ENCODE results near the gene SLC18A2.
A peak's percentile ranks its signal among the peaks of the same experiment; 100 is the strongest.
"Not testable (repeated sequence)": the region's sequence is repeated elsewhere in the genome, so short reads cannot be mapped to it uniquely, and the experiment has no call there.

SLC18A2 gene

GRCh38 chr10:117224881-117225280 lies 16.0 kb upstream of the SLC18A2 start:
- no peak for DNase-seq (ENCODE audit: low spot score)
- Histone ChIP-seq H2BK5ac (ENCODE audit: low read length) (no peak overlapping the region), H4K91ac (ENCODE audit: low read depth, low read length, poor library complexity) (no peak overlapping the region), H2BK120ac (ENCODE audit: low read depth, low read length) (no peak overlapping the region), H3K79me1 (ENCODE audit: low read depth, low read length) (no peaks in the 10 kb centered on the region), H3K4ac (ENCODE audit: low read length) (no peak overlapping the region), H2BK15ac (ENCODE audit: low read length) (no peak overlapping the region), H3K27ac (replicated peaks; ENCODE audit: low read length) (no peak overlapping the region), H3K27me3 (ENCODE audit: control insufficient read depth in 3 of 3, insufficient read depth in 3 of 3, low read depth in 1 of 3, low read length in 3 of 3) (no peaks in the 10 kb centered on the region), H3K9me3 (replicated peaks in 1 of 2; ENCODE audit: control insufficient read depth in 2 of 2, insufficient read depth in 1 of 2, low read depth in 1 of 2, low read length in 2 of 2) (peaks cover 0 to 2% of the 10 kb centered on the region in 2 donors), H3K36me3 (replicated peaks in 1 of 2; ENCODE audit: control insufficient read depth in 2 of 2, insufficient read depth in 2 of 2, low read length in 2 of 2) (no peaks in the 10 kb centered on the region), H2AFZ (ENCODE audit: low read length) (no peak overlapping the region), H2BK12ac (ENCODE audit: low read length) (no peak overlapping the region), H3K4me3 (ENCODE audit: low read length in 2 of 2) (no peak overlapping the region), H3K18ac (ENCODE audit: low read length) (peak overlapping the region; percentile 67), H3K4me2 (ENCODE audit: insufficient read depth, low read length, poor library complexity, severe bottlenecking) (no peak overlapping the region), H3K23ac (ENCODE audit: low read depth, low read length, poor library complexity) (no peak overlapping the region), H3K14ac (ENCODE audit: low read length) (no peak overlapping the region), H4K8ac (ENCODE audit: low read depth, low read length) (no peak overlapping the region), H2AK5ac (ENCODE audit: low read depth, low read length) (peak overlapping the region; percentile 71), H3K4me1 (ENCODE audit: control insufficient read depth in 2 of 2, insufficient read depth in 1 of 2, low read depth in 1 of 2, low read length in 2 of 2) (peaks cover 8% of the 10 kb centered on the region in 2 donors), H3K9ac (ENCODE audit: low read depth, low read length, poor library complexity) (no peak overlapping the region)
- WGBS, 2 donors (ENCODE audit: extremely low coverage in 2 of 2, insufficient read length in 2 of 2, insufficient replicate concordance in 1 of 2): no CpG with 5 or more reads among the region's 3 CpGs

- Histone ChIP-seq H3K4me2 (ENCODE audit: insufficient read depth, low read length, poor library complexity, severe bottlenecking) (no peak overlapping the region), H3K79me1 (ENCODE audit: low read depth, low read length) (no peaks in the 10 kb centered on the region), H3K9ac (ENCODE audit: low read depth, low read length, poor library complexity) (no peak overlapping the region), H3K4ac (ENCODE audit: low read length) (no peak overlapping the region), H3K4me3 (ENCODE audit: low read length in 2 of 2) (no peak overlapping the region), H3K23ac (ENCODE audit: low read depth, low read length, poor library complexity) (no peak overlapping the region), H3K14ac (ENCODE audit: low read length) (no peak overlapping the region), H2AFZ (ENCODE audit: low read length) (no peak overlapping the region), H2BK5ac (ENCODE audit: low read length) (no peak overlapping the region), H4K8ac (ENCODE audit: low read depth, low read length) (no peak overlapping the region), H2BK15ac (ENCODE audit: low read length) (no peak overlapping the region), H3K27ac (replicated peaks; ENCODE audit: low read length) (no peak overlapping the region), H3K36me3 (replicated peaks in 1 of 2; ENCODE audit: control insufficient read depth in 2 of 2, insufficient read depth in 2 of 2, low read length in 2 of 2) (no peaks in the 10 kb centered on the region), H3K4me1 (ENCODE audit: control insufficient read depth in 2 of 2, insufficient read depth in 1 of 2, low read depth in 1 of 2, low read length in 2 of 2) (peaks cover 1 to 4% of the 10 kb centered on the region in 2 donors), H3K27me3 (ENCODE audit: control insufficient read depth in 3 of 3, insufficient read depth in 3 of 3, low read depth in 1 of 3, low read length in 3 of 3) (no peaks in the 10 kb centered on the region), H3K18ac (ENCODE audit: low read length) (no peak overlapping the region), H3K9me3 (replicated peaks in 1 of 2; ENCODE audit: control insufficient read depth in 2 of 2, insufficient read depth in 1 of 2, low read depth in 1 of 2, low read length in 2 of 2) (peaks cover 0 to 2% of the 10 kb centered on the region in 2 donors), H2BK120ac (ENCODE audit: low read depth, low read length) (no peak overlapping the region), H2BK12ac (ENCODE audit: low read length) (no peak overlapping the region), H4K91ac (ENCODE audit: low read depth, low read length, poor library complexity) (no peak overlapping the region), H2AK5ac (ENCODE audit: low read depth, low read length) (no peak overlapping the region)
- DNase-seq (ENCODE audit: low spot score): no peak
- no CpG with 5 or more reads among the region's 10 CpGs for WGBS, 2 donors (ENCODE audit: extremely low coverage in 2 of 2, insufficient read length in 2 of 2, insufficient replicate concordance in 1 of 2)
Observed at GRCh38 chr10:117226813-117227451, 14.0 kb upstream of the SLC18A2 start.

GRCh38 chr10:117228210-117228609 lies 12.7 kb upstream of the SLC18A2 start:
- Histone ChIP-seq H2BK15ac (ENCODE audit: low read length) (no peak overlapping the region), H3K23ac (ENCODE audit: low read depth, low read length, poor library complexity) (no peak overlapping the region), H4K8ac (ENCODE audit: low read depth, low read length) (no peak overlapping the region), H3K27me3 (ENCODE audit: control insufficient read depth in 3 of 3, insufficient read depth in 3 of 3, low read depth in 1 of 3, low read length in 3 of 3) (peaks cover 0 to 1% (median 0%) of the 10 kb centered on the region in 3 experiments), H2BK12ac (ENCODE audit: low read length) (no peak overlapping the region), H3K4ac (ENCODE audit: low read length) (no peak overlapping the region), H3K4me1 (ENCODE audit: control insufficient read depth in 2 of 2, insufficient read depth in 1 of 2, low read depth in 1 of 2, low read length in 2 of 2) (peaks cover 0 to 2% of the 10 kb centered on the region in 2 donors), H2AK5ac (ENCODE audit: low read depth, low read length) (no peak overlapping the region), H3K36me3 (replicated peaks in 1 of 2; ENCODE audit: control insufficient read depth in 2 of 2, insufficient read depth in 2 of 2, low read length in 2 of 2) (no peaks in the 10 kb centered on the region), H3K9me3 (replicated peaks in 1 of 2; ENCODE audit: control insufficient read depth in 2 of 2, insufficient read depth in 1 of 2, low read depth in 1 of 2, low read length in 2 of 2) (peaks cover 0 to 2% of the 10 kb centered on the region in 2 donors), H3K79me1 (ENCODE audit: low read depth, low read length) (no peaks in the 10 kb centered on the region), H3K14ac (ENCODE audit: low read length) (no peak overlapping the region), H3K9ac (ENCODE audit: low read depth, low read length, poor library complexity) (no peak overlapping the region), H3K4me3 (ENCODE audit: low read length in 2 of 2) (no peak overlapping the region), H2AFZ (ENCODE audit: low read length) (no peak overlapping the region), H4K91ac (ENCODE audit: low read depth, low read length, poor library complexity) (no peak overlapping the region), H3K18ac (ENCODE audit: low read length) (no peak overlapping the region), H3K27ac (replicated peaks; ENCODE audit: low read length) (no peak overlapping the region), H2BK120ac (ENCODE audit: low read depth, low read length) (no peak overlapping the region), H3K4me2 (ENCODE audit: insufficient read depth, low read length, poor library complexity, severe bottlenecking) (no peak overlapping the region), H2BK5ac (ENCODE audit: low read length) (no peak overlapping the region)
- no peak for DNase-seq (ENCODE audit: low spot score)

- not testable (repeated sequence) for H2BK15ac ChIP-seq (ENCODE audit: low read length)
Observed at GRCh38 chr10:117230107-117230506, 10.8 kb upstream of the SLC18A2 start.

More at GRCh38 chr10:117230107-117230506, 10.8 kb upstream of the SLC18A2 start:
- H3K18ac ChIP-seq (ENCODE audit: low read length); H3K4ac ChIP-seq (ENCODE audit: low read length); H2BK120ac ChIP-seq (ENCODE audit: low read depth, low read length); H3K36me3 ChIP-seq (replicated peaks in 1 of 2; ENCODE audit: control insufficient read depth in 2 of 2, insufficient read depth in 2 of 2, low read length in 2 of 2); H4K91ac ChIP-seq (ENCODE audit: low read depth, low read length, poor library complexity); H3K4me2 ChIP-seq (ENCODE audit: insufficient read depth, low read length, poor library complexity, severe bottlenecking); H3K9me3 ChIP-seq (replicated peaks in 1 of 2; ENCODE audit: control insufficient read depth in 2 of 2, insufficient read depth in 1 of 2, low read depth in 1 of 2, low read length in 2 of 2); H3K23ac ChIP-seq (ENCODE audit: low read depth, low read length, poor library complexity); H2AFZ ChIP-seq (ENCODE audit: low read length); H3K4me3 ChIP-seq (ENCODE audit: low read length in 2 of 2); H3K14ac ChIP-seq (ENCODE audit: low read length); H2AK5ac ChIP-seq (ENCODE audit: low read depth, low read length); H3K79me1 ChIP-seq (ENCODE audit: low read depth, low read length); H3K4me1 ChIP-seq (ENCODE audit: control insufficient read depth in 2 of 2, insufficient read depth in 1 of 2, low read depth in 1 of 2, low read length in 2 of 2); H3K9ac ChIP-seq (ENCODE audit: low read depth, low read length, poor library complexity); H2BK12ac ChIP-seq (ENCODE audit: low read length); H4K8ac ChIP-seq (ENCODE audit: low read depth, low read length); H3K27ac ChIP-seq (replicated peaks; ENCODE audit: low read length); H2BK5ac ChIP-seq (ENCODE audit: low read length); DNase-seq (ENCODE audit: low spot score): not testable (repeated sequence)
- H3K27me3 ChIP-seq (ENCODE audit: control insufficient read depth in 3 of 3, insufficient read depth in 3 of 3, low read depth in 1 of 3, low read length in 3 of 3): peaks cover 0 to 19% (median 0%) of the 10 kb centered on the region in 3 experiments
- no CpG with 5 or more reads among the region's 4 CpGs for whole genome bisulfite sequencing, 2 donors (ENCODE audit: extremely low coverage in 2 of 2, insufficient read length in 2 of 2, insufficient replicate concordance in 1 of 2)
